Thyroid gland (tissue), 4 donors: ENCODE results near the gene TMEM59L. TPM values are rescaled to one million over a fixed set of nuclear protein-coding genes. Genes with fewer than 3 reads are reported as not detected.

ENCODE experiments used
- DNase-seq, 2 donors: peaks; one replicate each; pipeline ENCODE4 v3.0.0-alpha.2; 2019
- H3K27ac ChIP-seq, 3 donors: fragments of 200-600 bp; sonication (generic); 1 replicate in 2 of 3; 2 replicates in 1 of 3; pipeline ENCODE4 v1.5.1; 2016 to 2019; ENCODE audit warnings: mild to moderate bottlenecking in 1 of 3, moderate library complexity in 1 of 3
- H3K27me3 ChIP-seq: fragments of 200-600 bp; sonication (generic); one replicate; pipeline ENCODE4 v1.5.1; 2019
- H3K36me3 ChIP-seq, 2 donors: fragments of 200-600 bp; sonication (generic); one replicate each; pipeline ENCODE4 v1.5.1; 2016 to 2019
- H3K4me1 ChIP-seq, 2 donors: fragments of 200-600 bp; sonication (generic); one replicate each; pipeline ENCODE4 v1.5.1; 2017 to 2019
- H3K4me3 ChIP-seq, 3 donors: fragments of 200-600 bp; sonication (generic); replicated peaks in 1 of 3; 1 replicate in 2 of 3; 2 replicates in 1 of 3; pipeline ENCODE4 v1.5.1; 2016; ENCODE audit warnings: mild to moderate bottlenecking in 1 of 3
- H3K9me3 ChIP-seq: fragments of 200-600 bp; sonication (generic); one replicate; pipeline ENCODE4 v1.5.1; 2017
- CTCF ChIP-seq, 6 experiments: fragments of 200-600 bp in 3 of 6; fragments of 450-650 bp in 3 of 6; sonication (generic) in 3 of 6; IDR thresholded peaks; one replicate each; pipeline ENCODE4 v1.5.1; 2016 to 2019; ENCODE audit warnings: antibody characterized with exemption in 6 of 6, mild to moderate bottlenecking in 2 of 6, inconsistent platforms in 1 of 6, moderate library complexity in 1 of 6
- POLR2A ChIP-seq, 2 donors: fragments of 450-650 bp; IDR thresholded peaks; one replicate each; pipeline ENCODE4 v1.6.1; 2017; ENCODE audit warnings: antibody characterized with exemption in 2 of 2, mild to moderate bottlenecking in 2 of 2, moderate library complexity in 1 of 2
- WGBS, 2 donors: methylation state at CpG; one replicate each; pipeline ENCODE4 v1.1.5; 2017; 5-methylcytosine and 5-hydroxymethylcytosine counted together
- intact Hi-C: fragments of 100-400 bp; cut with DNase I; formaldehyde crosslinking; loops from one replicate; pipeline ENCODE4 v1.15.1; 2023
- total RNA-seq, 4 donors: library from RNA; depleted of rRNA; stranded (reverse); fragments of >200 nt; gene quantifications; one replicate each; pipeline ENCODE4 v1.2.3, GENCODE V29; 2016

Gene TMEM59L
- total RNA-seq, result 1 to 10 TPM; 1.3 to 3.1 (median 2.3) TPM

DNA sequence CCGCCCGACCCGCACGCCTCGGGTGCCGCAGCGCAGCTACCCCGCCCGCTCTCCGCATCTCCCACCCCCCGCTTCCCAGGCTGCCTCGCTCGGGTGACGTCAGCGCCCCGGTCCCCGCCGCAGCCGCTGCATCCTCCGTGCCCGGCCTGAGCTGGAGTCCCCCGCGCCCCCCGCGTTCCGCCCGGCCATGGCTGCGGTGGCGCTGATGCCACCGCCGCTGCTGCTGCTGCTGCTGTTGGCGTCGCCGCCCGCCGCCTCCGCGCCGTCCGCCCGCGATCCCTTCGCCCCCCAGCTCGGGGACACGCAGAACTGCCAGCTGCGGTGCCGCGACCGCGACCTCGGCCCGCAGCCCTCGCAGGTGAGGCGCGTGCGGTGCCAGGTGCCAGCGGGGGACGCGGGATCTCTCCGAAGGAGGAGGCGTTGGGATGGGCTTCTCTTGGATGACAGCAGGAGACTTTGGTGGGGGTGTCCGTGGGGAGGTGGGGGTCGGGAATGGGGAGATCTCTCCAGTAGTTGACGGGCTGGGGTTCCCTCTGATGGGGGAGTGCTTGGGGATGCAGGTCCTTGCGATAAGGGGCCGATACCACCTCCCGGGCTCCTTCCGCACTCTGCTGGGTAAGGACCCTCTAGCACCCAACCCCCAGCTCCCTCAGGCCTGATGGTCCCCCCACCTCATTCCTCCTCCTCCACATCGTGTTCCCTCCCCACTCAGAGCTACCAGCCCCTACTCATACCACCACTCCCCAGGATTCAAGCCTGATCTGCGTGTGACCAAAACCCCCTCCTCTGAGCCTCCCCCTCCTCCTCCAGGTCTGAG, at the start of gene TMEM59L:
TSS of gene TMEM59L (plus strand) at position 99 of the 817 bp plus-strand sequence. CDS start at position 188, 89 bp downstream.
- WGBS, 2 donors, result 4 to 12% methylated on average over 9 to 17 of the region's 70 CpGs
- no peaks in the 10 kb centered on the region for H3K36me3 ChIP-seq

GRCh38 chr19:18566953-18567352, 45.7 kb upstream of the TMEM59L start:
- H3K4me3 ChIP-seq, result no peak overlapping the region
- no peak for DNase-seq
- TF ChIP-seq CTCF (IDR thresholded peaks at IDR 0.05), result no peak
- TF ChIP-seq POLR2A (IDR thresholded peaks at IDR 0.05), result no peak
- 100% methylated on average over 2 of the region's 8 CpGs for WGBS, 2 donors
- peaks cover 45 to 53% of the 10 kb centered on the region in 2 donors for H3K36me3 ChIP-seq
- H3K27me3 ChIP-seq, result no peaks in the 10 kb centered on the region
- intact Hi-C loops, result no loop called here
- no peaks in the 10 kb centered on the region for H3K9me3 ChIP-seq
- peaks cover 0 to 4% of the 10 kb centered on the region in 2 donors for H3K4me1 ChIP-seq
- H3K27ac ChIP-seq, result no peak overlapping the region

More for the DNA sequence above, at the start of gene TMEM59L:
- Histone ChIP-seq H3K4me1 (peaks cover 21 to 29% of the 10 kb centered on the region in 2 donors), H3K27ac (no peak within 1 kb of the TSS), H3K4me3 (peak within 1 kb of the TSS in 1 of 3 donors; percentile 25), H3K27me3 (peaks cover 39% of the 10 kb centered on the region), H3K9me3 (no peaks in the 10 kb centered on the region)
- DNase-seq, result no peak
- TF ChIP-seq CTCF (IDR thresholded peaks at IDR 0.05), result no peak
- no peak for TF ChIP-seq POLR2A (IDR thresholded peaks at IDR 0.05)
- intact Hi-C loops, result no loop called here

DNA sequence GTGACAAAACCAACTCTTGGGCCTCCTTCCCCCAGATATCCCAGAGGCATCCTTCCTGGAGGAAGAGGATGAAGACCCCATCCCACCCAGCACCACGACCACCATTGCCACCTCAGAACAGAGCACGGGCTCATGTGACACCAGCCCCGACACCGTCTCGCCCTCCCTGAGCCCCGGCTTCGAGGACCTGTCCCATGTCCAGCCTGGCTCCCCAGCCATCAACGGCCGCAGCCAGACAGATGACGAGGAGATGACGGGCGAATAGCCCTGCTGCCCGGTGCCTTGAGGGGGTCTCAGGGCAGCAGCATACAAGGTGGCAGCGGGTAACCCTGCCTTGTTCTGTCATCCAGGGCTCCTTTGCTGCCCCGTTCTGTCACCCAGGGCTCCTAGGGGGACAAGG, 44.3 kb upstream of the TMEM59L start:
- Histone ChIP-seq H3K27me3 (no peaks in the 10 kb centered on the region), H3K4me3 (no peak overlapping the region), H3K9me3 (no peaks in the 10 kb centered on the region), H3K27ac (no peak overlapping the region), H3K36me3 (peaks cover 46 to 53% of the 10 kb centered on the region in 2 donors), H3K4me1 (peaks cover 11 to 16% of the 10 kb centered on the region in 2 donors)
- TF ChIP-seq POLR2A (IDR thresholded peaks at IDR 0.05) (no peak), CTCF (IDR thresholded peaks at IDR 0.05) (no peak)
- intact Hi-C loops, result no loop called here
- 94 to 95% methylated on average over 15 of the region's 15 CpGs for WGBS, 2 donors
- DNase-seq, result no peak

DNA sequence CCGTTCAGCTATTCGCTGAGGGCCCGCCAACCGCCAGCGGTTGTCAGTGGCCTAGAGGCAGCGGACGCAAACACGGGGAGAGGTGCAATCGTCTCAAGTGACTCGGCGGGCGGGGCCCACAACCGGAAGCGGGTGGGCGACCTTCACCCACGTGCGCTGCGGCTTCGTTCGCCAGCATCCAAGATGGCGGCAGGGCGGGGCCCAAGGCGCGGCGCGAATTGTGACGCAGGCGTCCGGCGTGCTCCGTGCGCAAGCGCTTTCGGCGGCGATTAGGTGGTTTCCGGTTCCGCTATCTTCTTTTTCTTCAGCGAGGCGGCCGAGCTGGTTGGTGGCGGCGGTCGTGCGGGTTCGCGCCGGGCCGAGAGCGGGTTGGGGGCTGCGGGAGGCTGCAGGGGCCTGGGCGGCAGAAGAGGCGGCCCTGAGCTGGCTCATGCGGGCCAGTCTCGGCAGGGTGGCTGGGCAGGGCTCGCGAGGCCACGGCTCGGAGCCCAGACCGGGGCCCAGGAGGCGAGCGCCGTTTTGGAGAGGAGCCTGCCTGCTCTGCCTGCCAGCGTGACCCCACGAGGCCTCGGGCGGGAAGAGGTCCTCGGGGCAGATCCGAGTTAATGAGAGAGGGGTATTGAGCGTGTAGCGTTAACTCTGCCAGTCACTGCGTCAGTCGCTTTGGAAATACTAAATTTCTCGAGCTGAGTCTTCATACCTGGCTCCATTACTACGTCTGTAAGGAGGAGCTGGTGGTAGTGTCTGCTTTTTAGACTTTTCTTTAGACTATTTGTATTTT, 40.9 kb upstream of the TMEM59L start, which contains the start of gene UBA52:
TSS of gene UBA52 (plus strand) at position 294 of the 781 bp plus-strand sequence. CDS start 1,444 bp downstream, outside the sequence.
- H3K36me3 ChIP-seq, result peaks cover 41 to 47% of the 10 kb centered on the region in 2 donors
- WGBS, 2 donors, result 0 to 1% methylated on average over 25 to 33 of the region's 75 CpGs
- peak in 1 of 2 donors; percentile 88 for TF ChIP-seq POLR2A (IDR thresholded peaks at IDR 0.05)
- TF ChIP-seq CTCF (IDR thresholded peaks at IDR 0.05), result no peak

More for the DNA sequence above, 40.9 kb upstream of the TMEM59L start, which contains the start of gene UBA52:
- peak; percentile 99 for DNase-seq
- no peaks in the 10 kb centered on the region for H3K9me3 ChIP-seq
- H3K4me3 ChIP-seq, result peak within 1 kb of the TSS; percentile 69 to 88 (median 88)
- H3K4me1 ChIP-seq, result peaks cover 11 to 16% of the 10 kb centered on the region in 2 donors
- intact Hi-C loops, result no loop called here
- H3K27ac ChIP-seq, result peak within 1 kb of the TSS; percentile 59 to 80 (median 64)
- H3K27me3 ChIP-seq, result no peaks in the 10 kb centered on the region
